ENCODE data around the gene UBAP1L.

UBAP1L gene

DNA sequence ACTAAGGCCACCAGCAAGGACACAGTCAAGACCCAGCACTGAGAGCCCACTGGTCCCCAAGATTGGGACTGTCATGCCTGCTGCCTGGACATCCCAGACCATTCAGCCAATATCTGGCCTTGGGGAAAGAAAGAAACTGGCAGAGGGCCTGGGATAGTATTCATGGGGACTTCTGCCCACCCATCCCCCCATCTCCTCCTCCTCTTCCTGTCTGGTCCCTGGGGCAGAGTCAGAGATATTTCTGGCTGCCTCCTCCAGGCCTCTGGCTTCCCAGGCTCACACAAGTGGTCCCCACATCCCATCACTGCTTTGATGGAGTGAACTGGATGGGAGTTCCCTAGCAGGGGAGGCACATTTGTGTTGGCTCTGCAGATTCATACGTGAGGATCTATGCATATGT, 43.0 kb downstream of the UBAP1L start:
- no peaks in the 10 kb centered on the region for H3K9me3 ChIP-seq
- no peaks in the 10 kb centered on the region for H3K36me3 ChIP-seq
- no peaks in the 10 kb centered on the region for H3K4me1 ChIP-seq (ENCODE audit: control insufficient read depth in 1 of 2, insufficient read depth in 1 of 2, low read depth in 1 of 2, low read length in 1 of 2)
- no peak overlapping the region for H3K4me3 ChIP-seq (ENCODE audit: low read depth in 1 of 2, low read length in 1 of 2)
- TF ChIP-seq, protein P1, sequence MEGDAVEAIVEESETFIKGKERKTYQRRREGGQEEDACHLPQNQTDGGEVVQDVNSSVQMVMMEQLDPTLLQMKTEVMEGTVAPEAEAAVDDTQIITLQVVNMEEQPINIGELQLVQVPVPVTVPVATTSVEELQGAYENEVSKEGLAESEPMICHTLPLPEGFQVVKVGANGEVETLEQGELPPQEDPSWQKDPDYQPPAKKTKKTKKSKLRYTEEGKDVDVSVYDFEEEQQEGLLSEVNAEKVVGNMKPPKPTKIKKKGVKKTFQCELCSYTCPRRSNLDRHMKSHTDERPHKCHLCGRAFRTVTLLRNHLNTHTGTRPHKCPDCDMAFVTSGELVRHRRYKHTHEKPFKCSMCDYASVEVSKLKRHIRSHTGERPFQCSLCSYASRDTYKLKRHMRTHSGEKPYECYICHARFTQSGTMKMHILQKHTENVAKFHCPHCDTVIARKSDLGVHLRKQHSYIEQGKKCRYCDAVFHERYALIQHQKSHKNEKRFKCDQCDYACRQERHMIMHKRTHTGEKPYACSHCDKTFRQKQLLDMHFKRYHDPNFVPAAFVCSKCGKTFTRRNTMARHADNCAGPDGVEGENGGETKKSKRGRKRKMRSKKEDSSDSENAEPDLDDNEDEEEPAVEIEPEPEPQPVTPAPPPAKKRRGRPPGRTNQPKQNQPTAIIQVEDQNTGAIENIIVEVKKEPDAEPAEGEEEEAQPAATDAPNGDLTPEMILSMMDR (IDR thresholded peaks at IDR 0.05) = no peak
- no peak overlapping the region for H3K27ac ChIP-seq
- peaks cover 76% of the 10 kb centered on the region for H3K27me3 ChIP-seq

DNA sequence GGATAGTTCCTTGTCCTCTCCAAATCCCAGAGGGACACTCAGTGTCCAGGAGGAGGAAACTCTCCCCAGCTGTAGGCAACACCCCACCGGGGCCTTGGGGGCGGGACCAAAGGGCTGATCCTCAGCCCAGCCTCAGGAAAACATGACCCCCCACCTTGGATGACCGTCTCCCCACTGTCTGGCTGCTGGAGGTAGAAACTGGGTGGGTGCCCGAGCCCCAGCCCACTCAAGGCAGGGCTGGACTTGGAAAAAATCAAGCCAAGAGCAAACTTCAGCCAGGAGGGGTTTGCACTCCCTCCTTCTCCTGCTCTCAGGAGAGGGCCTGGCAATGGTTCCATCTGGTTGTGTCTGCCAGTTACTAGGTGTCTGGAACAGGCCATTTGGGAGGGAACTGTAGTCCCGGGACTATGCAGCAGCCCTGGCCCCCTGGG, 43.6 kb downstream of the UBAP1L start:
- TF ChIP-seq, protein P1 (IDR thresholded peaks at IDR 0.05) = no peak
- H3K4me3 ChIP-seq (ENCODE audit: low read depth in 1 of 2, low read length in 1 of 2) = no peak overlapping the region
- no peak overlapping the region for H3K27ac ChIP-seq
- H3K36me3 ChIP-seq = no peaks in the 10 kb centered on the region
- no peaks in the 10 kb centered on the region for H3K4me1 ChIP-seq (ENCODE audit: control insufficient read depth in 1 of 2, insufficient read depth in 1 of 2, low read depth in 1 of 2, low read length in 1 of 2)
- H3K27me3 ChIP-seq = peaks cover 76% of the 10 kb centered on the region
- no peaks in the 10 kb centered on the region for H3K9me3 ChIP-seq

- TF ChIP-seq, protein P1 (IDR thresholded peaks at IDR 0.05) = no peak
- Histone ChIP-seq H3K9me3 (no peaks in the 10 kb centered on the region), H3K27me3 (peaks cover 77% of the 10 kb centered on the region), H3K4me3 (ENCODE audit: low read depth in 1 of 2, low read length in 1 of 2) (no peak overlapping the region), H3K36me3 (no peaks in the 10 kb centered on the region), H3K4me1 (ENCODE audit: control insufficient read depth in 1 of 2, insufficient read depth in 1 of 2, low read depth in 1 of 2, low read length in 1 of 2) (no peaks in the 10 kb centered on the region), H3K27ac (no peak overlapping the region)
Observed at GRCh38 chr15:65069779-65070546, 45.0 kb downstream of the UBAP1L start.

GRCh38 chr15:65069179-65069578, 45.8 kb downstream of the UBAP1L start:
- no peak overlapping the region for H3K27ac ChIP-seq

GRCh38 chr15:65068403-65068788, 46.6 kb downstream of the UBAP1L start:
- H3K27me3 ChIP-seq = peaks cover 85% of the 10 kb centered on the region

More at GRCh38 chr15:65069179-65069578, 45.8 kb downstream of the UBAP1L start:
- Histone ChIP-seq H3K9me3 (no peaks in the 10 kb centered on the region), H3K4me3 (ENCODE audit: low read depth in 1 of 2, low read length in 1 of 2) (no peak overlapping the region), H3K27me3 (peaks cover 85% of the 10 kb centered on the region), H3K4me1 (ENCODE audit: control insufficient read depth in 1 of 2, insufficient read depth in 1 of 2, low read depth in 1 of 2, low read length in 1 of 2) (no peaks in the 10 kb centered on the region), H3K36me3 (no peaks in the 10 kb centered on the region)
- TF ChIP-seq, protein P1 (IDR thresholded peaks at IDR 0.05) = no peak

More at GRCh38 chr15:65068403-65068788, 46.6 kb downstream of the UBAP1L start:
- Histone ChIP-seq H3K4me3 (ENCODE audit: low read depth in 1 of 2, low read length in 1 of 2) (no peak overlapping the region), H3K9me3 (no peaks in the 10 kb centered on the region), H3K36me3 (no peaks in the 10 kb centered on the region), H3K4me1 (ENCODE audit: control insufficient read depth in 1 of 2, insufficient read depth in 1 of 2, low read depth in 1 of 2, low read length in 1 of 2) (no peaks in the 10 kb centered on the region), H3K27ac (no peak overlapping the region)
- TF ChIP-seq, protein P1 (IDR thresholded peaks at IDR 0.05) = no peak

Data from neutrophil (primary cell).